Loucy (cell line): ENCODE results near the gene AKAP1.

Source experiments
- H2AFZ ChIP-seq: fragments of 200-600 bp; sonication (generic); 2 replicates; pipeline ENCODE4 v1.6.0; 2016; ENCODE audit warnings: antibody characterized with exemption, mild to moderate bottlenecking, low read length, moderate library complexity
- H3F3A ChIP-seq: fragments of 200-600 bp; 2 replicates; pipeline ENCODE4 v1.6.0; 2016; ENCODE audit warnings: antibody characterized with exemption, low read depth, mild to moderate bottlenecking
- H3K27me3 ChIP-seq: fragments of 200-600 bp; sonication (generic); 2 replicates; pipeline ENCODE4 v1.6.1; 2014; ENCODE audit warnings: low read length, mild to moderate bottlenecking; ENCODE audit not compliant: insufficient read depth, poor library complexity, severe bottlenecking
- H3K36me3 ChIP-seq: fragments of 200-600 bp; sonication (generic); 2 replicates; pipeline ENCODE4 v1.6.1; 2016; ENCODE audit warnings: low read length; ENCODE audit not compliant: insufficient read depth
- H3K4me1 ChIP-seq: fragments of 200-600 bp; sonication (generic); 2 replicates; pipeline ENCODE4 v1.5.1; 2014; ENCODE audit warnings: low read length, mild to moderate bottlenecking; ENCODE audit not compliant: insufficient read depth, poor library complexity, severe bottlenecking
- H3K4me2 ChIP-seq: fragments of 200-600 bp; sonication (generic); 2 replicates; pipeline ENCODE4 v1.6.0; 2014; ENCODE audit warnings: antibody characterized with exemption, low read length, low read depth, mild to moderate bottlenecking; ENCODE audit not compliant: poor library complexity, severe bottlenecking
- H3K4me3 ChIP-seq: fragments of 200-600 bp; sonication (generic); 2 replicates; pipeline ENCODE4 v1.5.1; 2014; ENCODE audit warnings: low read length, mild to moderate bottlenecking, mixed read lengths; ENCODE audit not compliant: poor library complexity, severe bottlenecking
- H3K79me2 ChIP-seq: fragments of 200-600 bp; sonication (generic); 2 replicates; pipeline ENCODE4 v1.6.1; 2014; ENCODE audit warnings: low read length; ENCODE audit not compliant: insufficient read depth
- H3K9ac ChIP-seq: fragments of 200-600 bp; sonication (generic); 2 replicates; pipeline ENCODE4 v1.6.0; 2014; ENCODE audit warnings: mild to moderate bottlenecking, low read depth, low read length, moderate library complexity; ENCODE audit not compliant: poor library complexity, severe bottlenecking
- H3K9me2 ChIP-seq: fragments of 200-600 bp; sonication (generic); replicated peaks from 2 replicates; pipeline ENCODE4 v1.6.1; 2016; ENCODE audit warnings: low read depth, low read length, mixed read lengths
- H3K9me3 ChIP-seq: fragments of 200-600 bp; sonication (generic); 2 replicates; pipeline ENCODE4 v1.6.1; 2014; ENCODE audit warnings: mild to moderate bottlenecking, antibody characterized with exemption, low read length, low read depth; ENCODE audit not compliant: insufficient read depth
- H4K20me1 ChIP-seq: fragments of 200-600 bp; sonication (generic); 2 replicates; pipeline ENCODE4 v1.6.0; 2014; ENCODE audit warnings: antibody characterized with exemption, low read length, mild to moderate bottlenecking; ENCODE audit not compliant: insufficient read depth, poor library complexity, severe bottlenecking
- CTCF ChIP-seq: fragments of 200-600 bp; sonication (generic); conservative IDR thresholded peaks from 2 replicates; pipeline ENCODE4 v1.5.1; 2014; ENCODE audit warnings: mild to moderate bottlenecking, antibody characterized with exemption, low read length
- EZH2phosphoT487 ChIP-seq: fragments of 200-600 bp; IDR thresholded peaks from 2 replicates; pipeline ENCODE4 v1.6.1; 2018; ENCODE audit warnings: antibody characterized with exemption, mild to moderate bottlenecking, moderate library complexity, borderline replicate concordance

The AKAP1 gene

GRCh38 chr17:57077000-57077399 lies 8.0 kb upstream of the AKAP1 start:
- no peaks in the 10 kb centered on the region for H3K36me3 ChIP-seq
- peaks cover 3% of the 10 kb centered on the region for H3K27me3 ChIP-seq
- H3K4me2 ChIP-seq = no peak overlapping the region
- H3K9me2 ChIP-seq = no peaks in the 10 kb centered on the region
- no peaks in the 10 kb centered on the region for H3K79me2 ChIP-seq
- H4K20me1 ChIP-seq = no peaks in the 10 kb centered on the region
- no peak overlapping the region for H3K4me3 ChIP-seq
- no peak overlapping the region for H3K9ac ChIP-seq
- no peak for TF ChIP-seq CTCF
- H2AFZ ChIP-seq = no peak overlapping the region
- H3K4me1 ChIP-seq = no peaks in the 10 kb centered on the region
- no peaks in the 10 kb centered on the region for H3K9me3 ChIP-seq
- no peaks in the 10 kb centered on the region for H3F3A ChIP-seq

DNA sequence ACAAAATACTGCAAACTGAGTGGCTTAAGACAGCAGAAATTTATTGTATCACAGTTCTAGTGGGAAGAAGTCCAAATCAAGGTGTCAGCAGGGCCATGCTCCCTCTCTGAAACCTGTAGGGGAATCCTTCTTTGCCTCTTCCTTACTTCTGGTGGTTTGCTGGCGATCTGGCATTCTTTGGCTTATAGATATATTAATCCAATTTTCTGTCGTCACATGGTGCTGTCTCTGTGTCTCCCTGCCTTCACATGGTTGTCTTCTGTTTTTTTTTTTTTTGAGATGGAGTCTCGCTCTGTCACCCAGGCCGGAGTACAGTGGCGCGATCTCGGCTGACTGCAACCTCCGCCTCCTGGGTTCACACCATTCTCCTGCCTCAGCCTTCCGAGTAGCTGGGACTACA lies 6.8 kb upstream of the AKAP1 start:
- Histone ChIP-seq H2AFZ (no peak overlapping the region), H4K20me1 (no peaks in the 10 kb centered on the region)

DNA sequence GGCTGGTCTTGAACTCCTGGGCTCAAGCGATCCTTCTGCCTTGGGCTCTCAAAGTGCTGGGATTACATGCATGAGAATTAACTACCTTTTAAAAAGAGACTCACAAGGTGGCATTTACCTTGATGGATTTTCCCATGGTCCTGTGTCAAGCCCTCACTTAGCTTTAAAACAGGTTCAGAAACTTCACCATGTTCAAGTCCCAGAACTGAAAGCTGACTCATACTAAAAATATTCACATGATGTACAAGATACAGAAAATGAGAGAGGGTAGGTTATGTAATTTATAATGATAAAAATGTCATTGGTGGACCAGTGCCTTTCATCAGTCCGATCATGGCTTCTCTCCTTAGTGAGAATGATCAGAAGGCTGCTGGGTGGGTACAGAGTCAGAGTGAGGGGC lies 4.3 kb upstream of the AKAP1 start:
- Histone ChIP-seq H3K4me2 (no peak overlapping the region), H3K9ac (no peak overlapping the region)

More for the DNA sequence above, 6.8 kb upstream of the AKAP1 start:
- Histone ChIP-seq H3K9me3 (no peaks in the 10 kb centered on the region), H3K36me3 (no peaks in the 10 kb centered on the region), H3F3A (no peaks in the 10 kb centered on the region), H3K9ac (no peak overlapping the region), H3K4me1 (no peaks in the 10 kb centered on the region), H3K4me2 (no peak overlapping the region), H3K9me2 (no peaks in the 10 kb centered on the region), H3K4me3 (no peak overlapping the region), H3K27me3 (peaks cover 3% of the 10 kb centered on the region), H3K79me2 (no peaks in the 10 kb centered on the region)
- TF ChIP-seq EZH2phosphoT487 = no peak

More for the DNA sequence above, 4.3 kb upstream of the AKAP1 start:
- no peak overlapping the region for H2AFZ ChIP-seq
- H3K4me1 ChIP-seq = peaks cover 12% of the 10 kb centered on the region
- H3K79me2 ChIP-seq = peaks cover 7% of the 10 kb centered on the region; the same call in 1 of the 2 replicates
- H4K20me1 ChIP-seq = no peaks in the 10 kb centered on the region
- no peak overlapping the region for H3K4me3 ChIP-seq
- peaks cover 3% of the 10 kb centered on the region for H3K27me3 ChIP-seq
- TF ChIP-seq CTCF = no peak
- TF ChIP-seq EZH2phosphoT487 = no peak
- H3K9me3 ChIP-seq = no peaks in the 10 kb centered on the region
- H3F3A ChIP-seq = no peaks in the 10 kb centered on the region
- no peaks in the 10 kb centered on the region for H3K9me2 ChIP-seq
- H3K36me3 ChIP-seq = no peaks in the 10 kb centered on the region
